PC-9 (cell line): ENCODE results near the gene CYP11A1.
"Not testable (repeated sequence)": the region's sequence is repeated elsewhere in the genome, so short reads cannot be mapped to it uniquely, and the experiment has no call there.

Source experiments
- CTCF ChIP-seq: fragments of 200-600 bp; sonication (generic); conservative IDR thresholded peaks from 2 replicates; pipeline ENCODE4 v1.6.1; 2017; ENCODE audit warnings: mixed run types, antibody characterized with exemption, mild to moderate bottlenecking, moderate library complexity
- EZH2 ChIP-seq: fragments of 200-600 bp; sonication (generic); IDR thresholded peaks from 2 replicates; pipeline ENCODE4 v1.8.0; 2017; ENCODE audit warnings: antibody characterized with exemption, low read depth

DNA sequence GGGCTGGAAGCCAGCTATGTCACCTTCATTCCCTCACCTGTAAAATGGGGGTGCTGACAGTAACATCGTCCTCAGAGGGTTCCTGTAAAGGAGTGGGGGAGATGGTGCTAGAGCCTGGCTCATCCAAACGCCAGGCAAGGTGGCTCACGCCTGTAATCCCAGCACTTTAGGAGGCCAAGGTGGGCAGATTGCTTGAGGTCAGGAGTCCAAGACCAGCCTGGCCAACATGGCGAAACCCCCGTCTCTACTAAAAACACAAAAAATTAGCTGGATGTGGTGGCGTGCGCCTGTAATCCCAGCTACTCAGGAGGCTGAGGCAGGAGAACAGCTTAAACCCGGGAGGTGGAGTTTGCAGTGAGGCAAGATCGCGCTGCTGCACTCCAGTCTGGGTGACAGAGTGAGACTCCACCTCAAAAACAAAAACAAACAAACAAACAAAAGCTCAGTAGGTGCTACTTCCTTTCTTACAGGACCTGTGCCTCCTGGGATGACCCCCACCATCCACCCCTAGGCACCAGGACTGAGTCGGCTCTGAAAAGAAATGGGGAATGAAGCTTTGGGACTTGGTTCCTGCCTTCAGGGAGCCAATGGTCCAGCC lies 22.7 kb upstream of the CYP11A1 start:
- not testable (repeated sequence) for TF ChIP-seq CTCF, EZH2
